Measurements from ENCODE around the gene TSBP1.

GRCh38 chr6:32244270-32244669 lies 127.4 kb downstream of the TSBP1 start:
- TF ChIP-seq EZH2 (IDR thresholded peaks at IDR 0.05; ENCODE audit: borderline replicate concordance, insufficient read depth, low read length, poor library complexity, severe bottlenecking) (no peak), EP300 (conservative IDR thresholded peaks at IDR 0.05; ENCODE audit: poor library complexity, severe bottlenecking) (no peak), RAD21 (conservative IDR thresholded peaks at IDR 0.05) (no peak), CTCF (IDR thresholded peaks at IDR 0.05; ENCODE audit: poor library complexity, severe bottlenecking) (no peak), MXI1 (conservative IDR thresholded peaks at IDR 0.05; ENCODE audit: poor library complexity, severe bottlenecking) (no peak), REST (IDR thresholded peaks at IDR 0.05; ENCODE audit: borderline replicate concordance) (no peak), POLR2AphosphoS5 (IDR thresholded peaks at IDR 0.05) (no peak), SMC3 (conservative IDR thresholded peaks at IDR 0.05; ENCODE audit: poor library complexity) (no peak)
